Right cardiac atrium (tissue), 5 donors: ENCODE measurements around the gene UVSSA. TPM values are rescaled to one million over a fixed set of nuclear protein-coding genes. Genes with fewer than 3 reads are reported as not detected.

ENCODE experiments used
- ATAC-seq, 2 donors: fragments of 200-7000 bp; cut with Tn5 transposase; one replicate each; pipeline versions ENCODE4 v1.8.0 to v1.9.1; 2020; ENCODE audit warnings: moderate library complexity in 2 of 2, mild to moderate bottlenecking in 1 of 2
- DNase-seq, 3 donors: peaks; one replicate each; pipeline ENCODE4 v3.0.0-alpha.2; 2020
- H3K27ac ChIP-seq: one replicate; pipeline ENCODE4 v1.5.1; 2013; ENCODE audit warnings: mild to moderate bottlenecking, low read length, control low read depth, moderate library complexity
- H3K27me3 ChIP-seq: one replicate; pipeline ENCODE4 v1.6.1; 2013; ENCODE audit not compliant: control insufficient read depth, insufficient read depth
- H3K4me1 ChIP-seq: one replicate; pipeline ENCODE4 v1.6.1; 2013; ENCODE audit warnings: low read length; ENCODE audit not compliant: control insufficient read depth, insufficient read depth
- H3K4me3 ChIP-seq: one replicate; pipeline ENCODE4 v1.5.1; 2013; ENCODE audit warnings: low read length, control low read depth
- H3K9me3 ChIP-seq: one replicate; pipeline ENCODE4 v1.6.1; 2013; ENCODE audit warnings: low read length; ENCODE audit not compliant: control insufficient read depth
- WGBS: extraction: QIAGEN DNeasy Blood & Tissue Kit; methylation state at CpG from one replicate; pipeline ENCODE4 v1.1.7; 2013; 5-methylcytosine and 5-hydroxymethylcytosine counted together
- intact Hi-C, 4 donors: fragments of 100-400 bp; cut with DNase I; formaldehyde crosslinking; loops; one replicate each; pipeline versions ENCODE4 v1.11.0 to v1.14.0; 2022 to 2023
- polyA plus RNA-seq: library from polyadenylated mRNA; stranded (reverse); fragments of 200-250 nt; gene quantifications from one replicate; pipeline ENCODE4 v1.2.3, GENCODE V29; 2013
- total RNA-seq, 4 donors: library from RNA; stranded (reverse); fragmentation: NEBNext Ultra II Directional; extraction: Animal tissue kit (Norgen Biotek cat#: 25700); gene quantifications; one replicate each; pipeline ENCODE4 v1.2.1, GENCODE V29; 2021
- donor health status: healthy with polysubstance abuse.
- donor health status: DM: no; HTN: yes; CAD: no.
- donor health status: DM: no; HTN: no; CAD: no.
- donor health status: DM: no; HTN: yes; CAD: no; lungs with severe emphysema.
- donor health status: DM: yes; HTN: yes; CAD: no.

Gene UVSSA
- total and polyA plus RNA-seq, 5 donors: 5.0 to 8.8 (median 8.3) TPM

- DNase-seq (peak in 2 of 3 donors; percentile 49 to 62), ATAC-seq (no peak)
- no peak overlapping the region for H3K27ac ChIP-seq
- no peaks in the 10 kb centered on the region for H3K27me3 ChIP-seq
- peaks cover 10% of the 10 kb centered on the region for H3K4me1 ChIP-seq
- intact Hi-C loops: no loop called here
- no peak overlapping the region for H3K4me3 ChIP-seq
- 93% methylated on average over 34 of the region's 34 CpGs for WGBS
- no peaks in the 10 kb centered on the region for H3K9me3 ChIP-seq
Observed at GRCh38 chr4:1307951-1308735, 38.9 kb upstream of the UVSSA start.

DNA sequence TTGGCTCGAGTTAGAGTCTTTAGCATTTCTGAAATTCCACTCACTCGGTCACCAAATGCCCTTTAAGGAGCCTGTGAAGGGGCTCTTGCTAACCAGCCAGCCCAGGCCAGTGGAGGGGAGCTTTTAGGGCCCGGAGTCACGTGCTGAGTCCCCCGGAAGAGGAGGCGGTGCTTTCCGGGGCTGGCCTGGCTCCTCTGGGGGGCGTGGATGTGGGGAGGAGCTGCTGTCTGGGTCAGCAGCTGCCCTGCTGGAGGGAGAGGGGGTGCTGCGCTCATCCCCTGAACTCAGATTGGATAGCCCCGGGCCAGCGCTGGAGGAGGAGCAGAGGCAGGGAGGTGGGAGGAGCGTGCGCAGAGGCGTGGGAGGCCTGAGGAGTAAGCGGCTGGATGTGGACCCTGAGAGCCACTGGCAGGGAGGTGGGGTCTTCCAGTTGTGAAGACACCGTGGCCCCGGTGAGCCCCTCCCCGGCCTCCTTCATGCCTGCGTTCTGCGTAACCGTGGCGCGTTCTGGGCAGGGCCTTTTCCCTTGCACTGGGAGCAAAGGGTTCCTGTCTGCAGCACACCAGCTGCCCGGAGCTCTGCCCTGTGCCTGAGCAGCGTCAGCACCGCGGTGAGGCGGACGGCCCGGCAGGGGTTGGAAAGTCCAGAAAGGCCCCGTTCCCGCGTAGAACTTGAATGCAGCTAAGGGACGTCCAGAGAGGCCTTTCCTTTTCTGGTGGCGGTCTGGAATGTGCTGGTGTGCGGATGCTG is 37.6 kb upstream of the UVSSA start:
- Histone ChIP-seq H3K27me3 (no peaks in the 10 kb centered on the region), H3K4me1 (peaks cover 10% of the 10 kb centered on the region), H3K27ac (peak overlapping the region; percentile 0), H3K4me3 (peak overlapping the region; percentile 3), H3K9me3 (no peaks in the 10 kb centered on the region)
- DNase-seq (peak; percentile 93 to 96 (median 96)), ATAC-seq (peak; percentile 97)
- whole genome bisulfite sequencing: 8% methylated on average over 36 of the region's 36 CpGs
- intact Hi-C loops: no loop called here

- no peaks in the 10 kb centered on the region for H3K27me3 ChIP-seq
- intact Hi-C loops: no loop called here
Observed at GRCh38 chr4:1310031-1310795, 36.8 kb upstream of the UVSSA start.

GRCh38 chr4:1310796-1311631 is 36.0 kb upstream of the UVSSA start:
- intact Hi-C loops: no loop called here
- H3K27ac ChIP-seq: no peak overlapping the region
- H3K27me3 ChIP-seq: no peaks in the 10 kb centered on the region
- H3K9me3 ChIP-seq: no peaks in the 10 kb centered on the region
- H3K4me3 ChIP-seq: no peak overlapping the region
- peak in 1 of 3 donors; percentile 54 for DNase-seq
- 77% methylated on average over 49 of the region's 49 CpGs for WGBS
- peaks cover 10% of the 10 kb centered on the region for H3K4me1 ChIP-seq
- ATAC-seq: no peak

More at GRCh38 chr4:1310031-1310795, 36.8 kb upstream of the UVSSA start:
- WGBS: 67% methylated on average over 32 of the region's 32 CpGs
- DNase-seq (peak in 1 of 3 donors; percentile 29), ATAC-seq (no peak)
- Histone ChIP-seq H3K9me3 (no peaks in the 10 kb centered on the region), H3K4me1 (peaks cover 10% of the 10 kb centered on the region), H3K4me3 (no peak overlapping the region), H3K27ac (no peak overlapping the region)

GRCh38 chr4:1312821-1313640 is 34.0 kb upstream of the UVSSA start:
- H3K4me1 ChIP-seq: peaks cover 10% of the 10 kb centered on the region
- ATAC-seq: no peak
- H3K27me3 ChIP-seq: no peaks in the 10 kb centered on the region
- intact Hi-C loops: no loop called here
- H3K9me3 ChIP-seq: no peaks in the 10 kb centered on the region
- H3K27ac ChIP-seq: no peak overlapping the region
- H3K4me3 ChIP-seq: no peak overlapping the region
- WGBS: 96% methylated on average over 20 of the region's 20 CpGs
- DNase-seq: peak in 2 of 3 donors; percentile 33 to 38

DNA sequence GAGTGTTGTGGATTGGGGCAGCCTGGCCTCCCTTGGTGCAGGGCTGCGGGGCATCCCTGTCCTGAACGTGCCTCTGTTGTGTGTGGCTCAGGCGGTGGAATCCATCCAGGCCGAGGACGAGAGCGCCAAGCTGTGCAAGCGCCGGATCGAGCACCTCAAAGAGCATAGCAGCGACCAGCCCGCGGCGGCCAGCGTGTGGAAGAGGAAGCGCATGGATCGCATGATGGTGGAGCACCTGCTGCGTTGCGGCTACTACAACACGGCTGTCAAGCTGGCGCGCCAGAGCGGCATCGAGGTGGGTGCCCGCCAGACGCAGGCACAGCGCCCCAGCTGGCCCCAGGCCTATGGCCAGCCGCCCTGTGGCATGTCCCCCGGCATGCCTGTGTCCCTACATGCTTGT is 31.7 kb upstream of the UVSSA start:
- DNase-seq (peak in 1 of 3 donors; percentile 31), ATAC-seq (no peak)
- H3K4me1 ChIP-seq: peaks cover 6% of the 10 kb centered on the region
- H3K27ac ChIP-seq: no peak overlapping the region
- intact Hi-C loops: no loop called here
- H3K4me3 ChIP-seq: no peak overlapping the region
- 96% methylated on average over 28 of the region's 28 CpGs for WGBS
- no peaks in the 10 kb centered on the region for H3K9me3 ChIP-seq
- H3K27me3 ChIP-seq: no peaks in the 10 kb centered on the region

- DNase-seq (peak in 1 of 3 donors; percentile 29), ATAC-seq (no peak)
Observed at GRCh38 chr4:1315836-1316536, 31.0 kb upstream of the UVSSA start.

GRCh38 chr4:1316537-1317168 is 30.4 kb upstream of the UVSSA start:
- WGBS: 80% methylated on average over 16 of the region's 16 CpGs
- DNase-seq (peak in 2 of 3 donors; percentile 2 to 20), ATAC-seq (no peak)
- Histone ChIP-seq H3K4me3 (no peak overlapping the region), H3K27ac (no peak overlapping the region), H3K4me1 (no peaks in the 10 kb centered on the region), H3K9me3 (no peaks in the 10 kb centered on the region), H3K27me3 (no peaks in the 10 kb centered on the region)
- intact Hi-C loops: no loop called here

More at GRCh38 chr4:1315836-1316536, 31.0 kb upstream of the UVSSA start:
- Histone ChIP-seq H3K4me3 (no peak overlapping the region), H3K4me1 (no peaks in the 10 kb centered on the region), H3K9me3 (no peaks in the 10 kb centered on the region), H3K27ac (no peak overlapping the region), H3K27me3 (no peaks in the 10 kb centered on the region)
- intact Hi-C loops: no loop called here
- WGBS: 92% methylated on average over 27 of the region's 27 CpGs
